Kidney (tissue), 14 donors: ENCODE measurements around the gene CDKN2B. TPM values are rescaled to one million over a fixed set of nuclear protein-coding genes. Genes with fewer than 3 reads are reported as not detected.

ENCODE experiments used
- DNase-seq, 5 donors: peaks; one replicate each; pipeline ENCODE4 v3.0.0-alpha.2; 2013 to 2020
- FAIRE-seq: peaks from 2 replicates; lab custom pipeline; 2012; peaks lifted over from hg19 to GRCh38; lab: Jason Lieb, UNC
- H3K27ac ChIP-seq, 2 donors: one replicate each; pipeline ENCODE4 v1.7.0; 2013; ENCODE audit warnings: low read depth in 2 of 2, low read length in 2 of 2, inconsistent platforms in 1 of 2
- H3K27me3 ChIP-seq: one replicate; pipeline ENCODE4 v1.7.1; 2013; ENCODE audit warnings: low read length, inconsistent platforms; ENCODE audit not compliant: control insufficient read depth, insufficient read depth
- H3K36me3 ChIP-seq, 3 donors: one replicate each; pipeline versions ENCODE4 v1.7.0 to v1.7.1; 2013; ENCODE audit warnings: low read length in 3 of 3, control low read depth in 1 of 3, inconsistent platforms in 1 of 3; ENCODE audit not compliant: insufficient read depth in 3 of 3, control insufficient read depth in 2 of 3
- H3K4me1 ChIP-seq, 3 donors: one replicate each; pipeline versions ENCODE4 v1.7.0 to v1.7.1; 2013; ENCODE audit warnings: low read length in 3 of 3, inconsistent platforms in 1 of 3, low read depth in 1 of 3; ENCODE audit not compliant: control insufficient read depth in 2 of 3, insufficient read depth in 2 of 3
- H3K4me3 ChIP-seq, 3 donors: one replicate each; pipeline versions ENCODE4 v1.7.0 to v1.8.1; 2013; ENCODE audit warnings: low read length in 3 of 3, control low read depth in 1 of 3, inconsistent platforms in 1 of 3
- H3K9ac ChIP-seq, 3 donors: one replicate each; pipeline versions ENCODE4 v1.7.0 to v1.7.1; 2013; ENCODE audit warnings: low read length in 3 of 3, control low read depth in 1 of 3, inconsistent platforms in 1 of 3
- H3K9me3 ChIP-seq, 3 donors: one replicate each; pipeline versions ENCODE4 v1.7.0 to v1.7.1; 2013; ENCODE audit warnings: low read length in 3 of 3, control low read depth in 1 of 3, inconsistent platforms in 1 of 3; ENCODE audit not compliant: control insufficient read depth in 2 of 3, insufficient read depth in 1 of 3
- CTCF ChIP-seq: IDR thresholded peaks from 3 replicates; pipeline ENCODE4 v1.5.1; 2012; ENCODE audit warnings: mild to moderate bottlenecking, moderate library complexity, borderline replicate concordance; ENCODE audit not compliant: insufficient read depth; ENCODE audit errors: extremely low read depth
- intact Hi-C: fragments of 100-400 bp; cut with DNase I; formaldehyde crosslinking; loops from one replicate; pipeline ENCODE4 v1.11.1; 2022
- polyA plus RNA-seq: library from polyadenylated mRNA; stranded (reverse); fragments of 350-450 nt; fragmentation: Illumina TruSeq; extraction: RNeasy Lipid Tissue Mini Kit (QIAGEN cat#74804); gene quantifications from one replicate; pipeline ENCODE4 v1.2.3, GENCODE V29; 2014; ENCODE audit warnings: low read depth, low replicate concordance; ENCODE audit not compliant: insufficient read depth
- total RNA-seq: library from RNA; stranded (reverse); fragmentation: NEBNext Ultra II Directional; extraction: Animal tissue kit (Norgen Biotek cat#: 25700); gene quantifications from one replicate; pipeline ENCODE4 v1.2.1, GENCODE V29; 2021
- donor health status: control.
- donor health status: control.
- donor health status: control.
- donor health status: control.
- donor health status: control.
- donor health status: DM: yes; HTN: yes; CAD: no.
- donor health status: Normal renal cell carcinoma (clear cell type).

CDKN2B gene
- total and polyA plus RNA-seq, 2 donors from 2014 or later, result 0.30 to 1.8 TPM

- FAIRE-seq (no peak), DNase-seq (peak in 3 of 5 donors; percentile 34 to 45 (median 35))
- Histone ChIP-seq H3K27ac (no peak overlapping the region), H3K9me3 (no peaks in the 10 kb centered on the region), H3K4me3 (no peak overlapping the region), H3K36me3 (no peaks in the 10 kb centered on the region), H3K27me3 (peaks cover 89% of the 10 kb centered on the region), H3K4me1 (peaks cover 0 to 14% (median 7%) of the 10 kb centered on the region in 3 donors), H3K9ac (no peak overlapping the region)
- intact Hi-C loops, result no loop called here
- no peak for TF ChIP-seq CTCF
Observed at GRCh38 chr9:21969011-21969940, 39.8 kb downstream of the CDKN2B start.

GRCh38 chr9:21968331-21969010 lies 40.6 kb downstream of the CDKN2B start:
- Histone ChIP-seq H3K27ac (no peak overlapping the region), H3K9me3 (peaks cover 0 to 2% (median 0%) of the 10 kb centered on the region in 3 donors), H3K4me1 (peaks cover 0 to 13% (median 5%) of the 10 kb centered on the region in 3 donors), H3K9ac (no peak overlapping the region), H3K36me3 (no peaks in the 10 kb centered on the region), H3K4me3 (no peak overlapping the region), H3K27me3 (peaks cover 89% of the 10 kb centered on the region)
- intact Hi-C loops, result no loop called here
- peak in 4 of 5 donors; percentile 51 to 66 (median 62) for DNase-seq
- FAIRE-seq, result no peak
- no peak for TF ChIP-seq CTCF

GRCh38 chr9:21967702-21968101 lies 41.4 kb downstream of the CDKN2B start:
- DNase-seq, result no peak
- TF ChIP-seq CTCF, result no peak

More at GRCh38 chr9:21967702-21968101, 41.4 kb downstream of the CDKN2B start:
- H3K4me1 ChIP-seq, result peaks cover 0 to 13% (median 5%) of the 10 kb centered on the region in 3 donors
- no peak overlapping the region for H3K9ac ChIP-seq
- H3K36me3 ChIP-seq, result no peaks in the 10 kb centered on the region
- intact Hi-C loops, result no loop called here
- FAIRE-seq, result no peak
- peaks cover 0 to 5% (median 0%) of the 10 kb centered on the region in 3 donors for H3K9me3 ChIP-seq
- no peak overlapping the region for H3K27ac ChIP-seq
- no peak overlapping the region for H3K4me3 ChIP-seq
- H3K27me3 ChIP-seq, result peaks cover 84% of the 10 kb centered on the region
